NK-92 (cell line): ENCODE data around the gene TOMM7.
"Not testable (repeated sequence)": the region's sequence is repeated elsewhere in the genome, so short reads cannot be mapped to it uniquely, and the experiment has no call there.

Experiments used
- DNase-seq: peaks from one replicate; lab custom pipeline; 2025; ENCODE audit not compliant: unreplicated experiment; lab: John Stamatoyannopoulos, UW

The TOMM7 gene

GRCh38 chr7:22790640-22791039 is 32.0 kb downstream of the TOMM7 start:
- not testable (repeated sequence) for DNase-seq

- no peak for DNase-seq
These were observed 34.7 kb downstream of the TOMM7 start for GRCh38 chr7:22787951-22788350.

GRCh38 chr7:22786290-22786932 is 36.2 kb downstream of the TOMM7 start:
- no peak for DNase-seq

DNA sequence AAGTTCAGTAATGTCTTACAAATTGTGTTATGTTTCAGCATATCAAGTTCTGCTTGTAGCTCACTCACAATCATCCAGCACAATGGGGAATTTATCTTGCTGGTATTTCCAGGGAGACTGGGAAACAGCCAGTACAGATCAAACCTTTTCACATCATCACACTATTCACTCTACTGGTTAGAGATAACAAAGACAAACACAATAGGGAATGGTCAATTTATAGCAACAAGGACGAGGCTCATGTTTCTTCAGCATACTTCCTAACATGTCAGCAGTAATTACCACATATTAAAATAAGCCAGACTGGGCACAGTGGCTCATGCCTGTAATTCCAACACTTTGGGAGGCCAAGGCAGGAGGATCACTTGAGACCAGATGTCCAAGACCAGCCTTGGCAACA is 38.3 kb downstream of the TOMM7 start:
- no peak for DNase-seq

- no peak for DNase-seq
These were observed 39.2 kb downstream of the TOMM7 start for GRCh38 chr7:22783421-22783820.

DNA sequence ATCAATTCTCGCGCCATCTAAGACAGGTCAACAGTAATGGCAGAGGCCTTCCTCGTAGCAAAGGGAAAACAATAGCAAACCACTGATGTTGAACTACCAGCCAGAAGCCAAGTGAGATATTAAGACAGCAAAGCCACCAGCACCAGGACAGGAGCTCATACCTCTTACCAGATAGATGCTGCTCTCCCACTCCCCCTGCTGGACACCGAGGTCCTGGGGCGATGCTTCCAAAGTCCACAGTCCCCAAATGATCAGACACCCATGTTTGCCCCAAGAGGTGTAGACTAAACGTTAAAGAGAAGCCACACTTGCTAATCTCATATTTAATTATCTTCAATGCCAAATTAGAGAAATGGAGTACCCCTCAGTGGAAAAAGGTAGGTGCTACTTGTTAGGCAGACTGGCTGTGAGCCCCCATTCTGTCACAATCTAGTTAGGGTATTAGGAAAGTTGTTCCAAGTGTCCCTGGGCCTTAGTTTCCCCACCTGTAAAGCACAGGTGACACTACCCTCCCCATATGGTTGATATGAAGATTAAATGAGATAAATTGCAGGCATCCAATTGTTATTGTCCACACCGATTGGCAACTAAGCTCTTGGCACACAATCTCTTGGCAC is 39.9 kb downstream of the TOMM7 start:
- DNase-seq = no peak

- DNase-seq = no peak
These were observed 41.4 kb downstream of the TOMM7 start for GRCh38 chr7:22781230-22781711.

DNA sequence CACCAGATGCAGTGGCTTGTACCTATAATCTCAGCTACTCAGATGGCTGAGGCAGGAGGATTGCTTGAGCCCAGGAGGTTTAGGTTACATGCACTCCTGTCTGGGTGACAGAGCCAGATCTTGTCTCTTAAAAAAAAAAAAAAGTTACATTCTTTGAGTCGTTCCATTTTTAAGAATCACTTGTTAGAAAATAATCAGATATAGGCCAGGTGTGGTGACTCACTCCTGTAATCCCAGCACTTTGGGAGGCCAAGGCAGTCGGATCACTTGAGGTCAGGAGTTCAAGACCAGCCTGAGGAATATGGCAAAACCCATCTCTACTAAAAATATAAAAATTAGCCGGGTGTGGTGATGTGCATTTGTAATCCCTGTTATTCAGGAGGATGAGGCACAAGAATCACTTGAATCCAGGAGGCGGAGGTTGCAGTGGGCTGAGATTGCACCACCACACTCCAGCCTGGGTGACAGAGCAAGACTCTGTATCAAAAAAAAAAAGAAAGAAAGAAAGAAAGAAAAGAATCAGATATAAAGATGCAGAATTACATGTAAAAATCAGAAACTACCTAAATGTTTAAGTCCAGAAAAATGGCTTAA is 42.8 kb downstream of the TOMM7 start:
- not testable (repeated sequence) for DNase-seq

- DNase-seq = no peak
These were observed 45.7 kb downstream of the TOMM7 start for GRCh38 chr7:22776964-22777363.

DNA sequence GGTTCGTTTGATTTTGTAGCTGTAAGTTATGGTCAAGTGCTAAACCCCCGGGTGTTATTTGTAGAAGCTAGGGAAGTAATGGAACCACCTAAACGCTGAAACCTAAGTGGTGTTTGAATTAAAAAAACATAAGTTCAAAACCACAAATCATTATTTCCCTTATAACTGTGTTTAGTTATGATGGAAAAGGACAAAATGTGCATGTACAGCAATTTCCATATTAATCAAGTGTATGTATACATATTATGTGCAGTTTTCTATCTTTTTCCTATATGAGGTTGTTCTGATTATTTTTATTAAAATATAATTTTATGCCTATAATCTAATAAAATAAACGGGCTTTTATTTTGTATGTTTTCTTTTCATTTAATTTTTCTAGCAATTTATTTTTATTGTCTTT is 49.8 kb downstream of the TOMM7 start:
- DNase-seq = no peak

DNA sequence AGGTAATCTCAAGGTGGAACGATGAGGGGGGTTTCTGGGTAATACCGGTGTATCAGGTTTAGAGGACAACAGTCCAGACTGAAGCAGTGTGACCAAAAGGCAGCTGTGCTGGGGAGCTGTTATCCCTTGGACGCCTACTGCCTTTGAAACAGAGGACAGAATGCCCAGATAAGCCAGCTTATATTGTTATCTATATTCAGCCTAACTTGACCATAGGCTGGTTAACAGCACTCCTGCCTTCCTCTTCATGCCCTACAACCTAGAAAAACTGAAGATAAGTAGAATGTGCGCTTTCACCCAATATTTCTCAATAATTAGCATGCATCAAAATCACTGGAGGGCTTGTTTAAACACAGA is 50.8 kb downstream of the TOMM7 start:
- DNase-seq = no peak

GRCh38 chr7:22771194-22771871 is 51.3 kb downstream of the TOMM7 start:
- DNase-seq = no peak

- no peak for DNase-seq
These were observed 57.0 kb downstream of the TOMM7 start for GRCh38 chr7:22765609-22766008.
